Panc1 (cell line): ENCODE results near the gene TSKU.

Experiments used
- CTCF ChIP-seq: fragments of 450-650 bp; IDR thresholded peaks from 2 replicates; pipeline ENCODE4 v1.5.1; 2017; ENCODE audit warnings: mild to moderate bottlenecking
- POLR2AphosphoS5 ChIP-seq: IDR thresholded peaks from 2 replicates; pipeline ENCODE4 v1.6.1; 2012; ENCODE audit warnings: mild to moderate bottlenecking, low read depth, low read length, moderate library complexity
- REST ChIP-seq, 2 experiments: IDR thresholded peaks; 2 replicates each; pipeline ENCODE4 v1.6.1; 2011 to 2012; ENCODE audit warnings: low read depth in 2 of 2, control low read depth in 1 of 2, low read length in 1 of 2, mild to moderate bottlenecking in 1 of 2, moderate library complexity in 1 of 2; ENCODE audit not compliant: insufficient read depth in 1 of 2
- TCF7L2 ChIP-seq: IDR thresholded peaks from 2 replicates; pipeline ENCODE4 v1.6.1; 2011; ENCODE audit warnings: mild to moderate bottlenecking, low read depth, low read length, inconsistent platforms

GRCh38 chr11:76805206-76805913 is 22.2 kb downstream of the TSKU start:
- TF ChIP-seq POLR2AphosphoS5 (no peak), CTCF (no peak), TCF7L2 (no peak), REST (IDR thresholded peaks at IDR 0.05; ENCODE audit: insufficient read depth in 1 of 2, low read depth in 2 of 2, low read length in 1 of 2) (no peak)
